Neural progenitor cell (in vitro differentiated cells): Measurements from ENCODE around the gene CLMP. TPM values are rescaled to one million over a fixed set of nuclear protein-coding genes. Genes with fewer than 3 reads are reported as not detected.

Experiments used
- DNase-seq: peaks from one replicate; pipeline ENCODE4 v3.0.0-alpha.2; 2016; ENCODE audit warnings: low spot score
- H2AFZ ChIP-seq: fragments of 200-600 bp; sonication (generic); replicated peaks from 2 replicates; pipeline ENCODE4 v1.6.1; 2016; ENCODE audit warnings: antibody characterized with exemption
- H3F3A ChIP-seq: fragments of 200-600 bp; sonication (generic); 2 replicates; pipeline ENCODE4 v1.6.1; 2016; ENCODE audit warnings: antibody characterized with exemption, low read depth
- H3K27ac ChIP-seq: fragments of 200-600 bp; sonication (generic); 2 replicates; pipeline ENCODE4 v1.5.1; 2016; ENCODE audit warnings: mild to moderate bottlenecking
- H3K27me3 ChIP-seq: fragments of 200-600 bp; sonication (generic); 2 replicates; pipeline ENCODE4 v1.6.1; 2016; ENCODE audit warnings: mild to moderate bottlenecking, moderate library complexity
- H3K36me3 ChIP-seq: fragments of 200-600 bp; sonication (generic); 2 replicates; pipeline ENCODE4 v1.5.1; 2016
- H3K4me1 ChIP-seq: fragments of 200-600 bp; sonication (generic); 2 replicates; pipeline ENCODE4 v1.6.1; 2016; ENCODE audit warnings: mixed run types
- H3K4me2 ChIP-seq: fragments of 200-600 bp; sonication (generic); 2 replicates; pipeline ENCODE4 v1.6.1; 2016
- H3K4me3 ChIP-seq: fragments of 200-600 bp; sonication (generic); 2 replicates; pipeline ENCODE4 v1.5.1; 2016
- H3K79me2 ChIP-seq: fragments of 200-600 bp; sonication (generic); 2 replicates; pipeline ENCODE4 v1.6.1; 2016; ENCODE audit warnings: low read depth
- H3K9ac ChIP-seq: fragments of 200-600 bp; sonication (generic); 2 replicates; pipeline ENCODE4 v1.6.1; 2016
- H3K9me3 ChIP-seq: fragments of 200-600 bp; sonication (generic); 2 replicates; pipeline ENCODE4 v1.5.1; 2016; ENCODE audit warnings: low read depth
- H4K20me1 ChIP-seq: fragments of 200-600 bp; sonication (generic); 2 replicates; pipeline ENCODE4 v1.6.1; 2016; ENCODE audit warnings: low read depth
- H3K27ac Mint-ChIP-seq: 3 replicates; pipeline ENCODE4 v1.8.0; 2021; ENCODE audit warnings: mixed read lengths
- H3K27me3 Mint-ChIP-seq: 2 replicates; pipeline ENCODE4 v1.8.0; 2022; ENCODE audit warnings: low read depth, mild to moderate bottlenecking, inconsistent platforms, moderate library complexity, mixed read lengths; ENCODE audit not compliant: insufficient read depth
- H3K36me3 Mint-ChIP-seq: 3 replicates; pipeline ENCODE4 v1.8.0; 2021; ENCODE audit warnings: mixed read lengths
- H3K4me1 Mint-ChIP-seq: 3 replicates; pipeline ENCODE4 v1.8.0; 2021; ENCODE audit warnings: mixed read lengths
- H3K4me3 Mint-ChIP-seq: 3 replicates; pipeline ENCODE4 v1.8.0; 2021; ENCODE audit warnings: mild to moderate bottlenecking, moderate library complexity, mixed read lengths
- H3K9me3 Mint-ChIP-seq: 3 replicates; pipeline ENCODE4 v1.8.0; 2020; ENCODE audit warnings: mixed read lengths
- EZH2 ChIP-seq: fragments of 200-600 bp; sonication (generic); IDR thresholded peaks from 2 replicates; pipeline ENCODE4 v1.6.1; 2017; ENCODE audit warnings: antibody characterized with exemption, mild to moderate bottlenecking, moderate library complexity
- EZH2phosphoT487 ChIP-seq: fragments of 200-600 bp; sonication (generic); IDR thresholded peaks from 2 replicates; pipeline ENCODE4 v1.6.1; 2017; ENCODE audit warnings: antibody characterized with exemption
- total RNA-seq: library from RNA; depleted of rRNA; stranded (reverse); fragments of >200 nt; gene quantifications from 2 replicates; pipeline ENCODE4 v1.2.3, GENCODE V29; 2015; ENCODE audit warnings: low replicate concordance
- TF ChIP-seq, protein P1 (sequence below): fragments of 200-600 bp; sonication (generic); IDR thresholded peaks from 2 replicates; pipeline ENCODE4 v1.5.1; 2017; ENCODE audit warnings: antibody characterized with exemption, mild to moderate bottlenecking

Gene CLMP
- total RNA-seq, 1 donor from 2014 or later: 10.7 TPM

DNA sequence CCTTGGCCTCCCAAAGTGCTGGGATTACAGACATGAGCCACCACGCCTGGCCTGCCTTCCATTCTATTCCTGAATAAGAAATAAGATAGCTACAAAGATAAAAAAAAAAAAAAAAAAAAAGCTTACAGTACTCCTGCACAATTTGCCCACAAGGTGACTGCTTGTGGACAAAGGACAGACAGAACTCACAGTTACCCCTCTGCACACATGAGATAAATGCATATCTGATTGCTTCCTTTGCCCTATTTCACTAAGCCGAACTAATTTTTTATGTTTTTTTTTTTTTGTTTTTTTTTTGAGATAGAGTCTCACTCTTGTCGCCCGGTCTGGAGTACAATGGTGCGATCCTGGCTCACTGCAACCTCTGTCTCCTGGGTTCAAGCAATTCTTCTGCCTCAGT, 109.6 kb downstream of the CLMP start:
- no peak overlapping the region for H3K27ac Mint-ChIP-seq
- H3K9ac ChIP-seq: no peak overlapping the region
- peaks cover 7% of the 10 kb centered on the region for H3K4me1 Mint-ChIP-seq
- H3K4me3 ChIP-seq: no peak overlapping the region
- H4K20me1 ChIP-seq: no peaks in the 10 kb centered on the region
- H3K79me2 ChIP-seq: no peaks in the 10 kb centered on the region
- H3K9me3 Mint-ChIP-seq: no peaks in the 10 kb centered on the region
- H3F3A ChIP-seq: no peaks in the 10 kb centered on the region
- no peak overlapping the region for H3K27ac ChIP-seq
- H3K4me2 ChIP-seq: no peak overlapping the region
- no peak overlapping the region for H2AFZ ChIP-seq
- no peak overlapping the region for H3K4me3 Mint-ChIP-seq
- no peaks in the 10 kb centered on the region for H3K27me3 Mint-ChIP-seq
- H3K36me3 ChIP-seq: no peaks in the 10 kb centered on the region
- H3K27me3 ChIP-seq: no peaks in the 10 kb centered on the region
- H3K4me1 ChIP-seq: no peaks in the 10 kb centered on the region
- no peak for TF ChIP-seq EZH2
- TF ChIP-seq EZH2phosphoT487: no peak
- TF ChIP-seq, protein P1, sequence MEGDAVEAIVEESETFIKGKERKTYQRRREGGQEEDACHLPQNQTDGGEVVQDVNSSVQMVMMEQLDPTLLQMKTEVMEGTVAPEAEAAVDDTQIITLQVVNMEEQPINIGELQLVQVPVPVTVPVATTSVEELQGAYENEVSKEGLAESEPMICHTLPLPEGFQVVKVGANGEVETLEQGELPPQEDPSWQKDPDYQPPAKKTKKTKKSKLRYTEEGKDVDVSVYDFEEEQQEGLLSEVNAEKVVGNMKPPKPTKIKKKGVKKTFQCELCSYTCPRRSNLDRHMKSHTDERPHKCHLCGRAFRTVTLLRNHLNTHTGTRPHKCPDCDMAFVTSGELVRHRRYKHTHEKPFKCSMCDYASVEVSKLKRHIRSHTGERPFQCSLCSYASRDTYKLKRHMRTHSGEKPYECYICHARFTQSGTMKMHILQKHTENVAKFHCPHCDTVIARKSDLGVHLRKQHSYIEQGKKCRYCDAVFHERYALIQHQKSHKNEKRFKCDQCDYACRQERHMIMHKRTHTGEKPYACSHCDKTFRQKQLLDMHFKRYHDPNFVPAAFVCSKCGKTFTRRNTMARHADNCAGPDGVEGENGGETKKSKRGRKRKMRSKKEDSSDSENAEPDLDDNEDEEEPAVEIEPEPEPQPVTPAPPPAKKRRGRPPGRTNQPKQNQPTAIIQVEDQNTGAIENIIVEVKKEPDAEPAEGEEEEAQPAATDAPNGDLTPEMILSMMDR: no peak
- H3K9me3 ChIP-seq: no peaks in the 10 kb centered on the region
- no peak for DNase-seq
- peaks cover 27% of the 10 kb centered on the region for H3K36me3 Mint-ChIP-seq

DNA sequence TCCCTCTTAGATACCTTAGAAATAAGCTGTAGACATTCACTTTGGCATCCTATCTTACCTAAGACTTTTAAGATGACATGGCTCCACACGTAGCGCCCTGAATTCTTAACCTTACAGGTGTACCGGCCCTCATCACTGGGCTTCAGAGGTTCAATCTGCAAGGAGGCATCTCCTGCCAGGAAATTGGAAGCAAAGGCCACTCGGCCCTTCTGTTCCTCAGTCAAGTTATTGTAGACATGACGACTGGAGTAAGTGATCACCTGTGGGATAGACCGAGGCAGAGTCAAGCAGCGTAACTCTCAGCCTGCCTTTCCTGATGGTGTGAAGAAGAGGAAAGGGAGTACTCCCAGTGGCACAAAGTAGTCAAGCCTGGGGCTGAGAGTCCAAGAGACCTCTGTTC, 110.6 kb downstream of the CLMP start:
- no peak overlapping the region for H3K27ac Mint-ChIP-seq
- Histone ChIP-seq H3K9ac (no peak overlapping the region), H3K27ac (no peak overlapping the region), H3F3A (no peaks in the 10 kb centered on the region), H3K79me2 (no peaks in the 10 kb centered on the region), H3K4me2 (no peak overlapping the region), H3K36me3 (no peaks in the 10 kb centered on the region), H2AFZ (no peak overlapping the region), H3K27me3 (no peaks in the 10 kb centered on the region), H3K4me3 (no peak overlapping the region), H3K4me1 (no peaks in the 10 kb centered on the region), H3K9me3 (no peaks in the 10 kb centered on the region), H4K20me1 (no peaks in the 10 kb centered on the region)
- H3K36me3 Mint-ChIP-seq: peaks cover 27% of the 10 kb centered on the region
- H3K4me3 Mint-ChIP-seq: no peak overlapping the region
- no peaks in the 10 kb centered on the region for H3K9me3 Mint-ChIP-seq
- H3K27me3 Mint-ChIP-seq: no peaks in the 10 kb centered on the region
- DNase-seq: no peak
- TF ChIP-seq EZH2phosphoT487: no peak
- TF ChIP-seq EZH2: no peak
- TF ChIP-seq, protein P1: no peak
- H3K4me1 Mint-ChIP-seq: peaks cover 7% of the 10 kb centered on the region

DNA sequence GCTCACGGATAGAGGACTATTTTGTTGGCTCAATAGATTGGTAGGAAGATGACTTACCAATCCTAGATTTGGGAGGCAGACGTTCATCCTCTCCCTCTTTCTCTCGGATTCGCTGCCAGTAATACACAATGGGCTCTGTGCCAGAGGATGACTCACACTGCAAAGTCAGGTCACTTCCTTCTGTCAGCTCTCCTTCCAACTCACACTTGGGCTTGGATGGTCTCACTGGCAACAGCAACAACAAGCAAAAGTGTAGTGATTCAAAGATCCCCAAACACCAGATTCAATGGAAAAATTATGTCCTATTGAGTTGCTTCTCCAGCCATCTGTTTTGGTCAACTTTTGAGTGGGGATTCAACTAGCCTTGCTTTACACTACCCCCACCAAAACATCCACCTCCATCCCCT, 111.4 kb downstream of the CLMP start:
- H3K36me3 Mint-ChIP-seq: peaks cover 27% of the 10 kb centered on the region
- no peaks in the 10 kb centered on the region for H3K36me3 ChIP-seq
- H3K4me1 ChIP-seq: no peaks in the 10 kb centered on the region
- H3K4me3 ChIP-seq: no peak overlapping the region
- TF ChIP-seq, protein P1: no peak
- TF ChIP-seq EZH2: no peak
- no peak for TF ChIP-seq EZH2phosphoT487
- peaks cover 7% of the 10 kb centered on the region for H3K4me1 Mint-ChIP-seq
- H3K4me2 ChIP-seq: no peak overlapping the region
- no peaks in the 10 kb centered on the region for H3K79me2 ChIP-seq
- no peak overlapping the region for H3K27ac Mint-ChIP-seq
- H2AFZ ChIP-seq: no peak overlapping the region
- no peaks in the 10 kb centered on the region for H3K9me3 ChIP-seq
- no peaks in the 10 kb centered on the region for H3K27me3 Mint-ChIP-seq
- no peaks in the 10 kb centered on the region for H4K20me1 ChIP-seq
- H3K9me3 Mint-ChIP-seq: no peaks in the 10 kb centered on the region
- H3K9ac ChIP-seq: no peak overlapping the region
- H3K27me3 ChIP-seq: no peaks in the 10 kb centered on the region
- H3F3A ChIP-seq: no peaks in the 10 kb centered on the region
- no peak for DNase-seq
- no peak overlapping the region for H3K27ac ChIP-seq
- no peak overlapping the region for H3K4me3 Mint-ChIP-seq
